K562 (cell line): Measurements from ENCODE around the gene UBE2V1. TPM values are rescaled to one million over a fixed set of nuclear protein-coding genes. Genes with fewer than 3 reads are reported as not detected.

Experiments
- ELF2 ChIP-seq: fragments of 250-450 bp; sonication (Bioruptor Pico); IDR thresholded peaks from 2 replicates; pipeline ENCODE4 v1.5.0; 2021; ENCODE audit warnings: mild to moderate bottlenecking
- GTF2A2 ChIP-seq: IDR thresholded peaks from 2 replicates; pipeline ENCODE4 v1.6.1; 2016; ENCODE audit warnings: mild to moderate bottlenecking, missing genetic modification characterization, missing compliant biosample characterization
- HNRNPH1 ChIP-seq: fragments of 200-400 bp; formaldehyde crosslinking; optimal IDR thresholded peaks from 2 replicates; pipeline ENCODE3; 2017; ENCODE audit warnings: low read depth, mild to moderate bottlenecking, low read length, moderate library complexity
- MCM3 ChIP-seq: fragments of 450-650 bp; IDR thresholded peaks from 2 replicates; pipeline ENCODE4 v1.6.1; 2016
- MNT ChIP-seq, 2 experiments: fragments of 450-650 bp; conservative IDR thresholded peaks; 2 replicates each; pipeline ENCODE4 v1.6.1; 2017; ENCODE audit warnings: mild to moderate bottlenecking in 2 of 2, moderate library complexity in 2 of 2
- MXD1 ChIP-seq: fragments of 250-450 bp; sonication (Bioruptor Pico); IDR thresholded peaks from 2 replicates; pipeline ENCODE4 v1.8.0; 2021; ENCODE audit warnings: borderline replicate concordance, mild to moderate bottlenecking, moderate library complexity; ENCODE audit not compliant: poor library complexity, severe bottlenecking
- NELFE ChIP-seq: IDR thresholded peaks from 2 replicates; pipeline ENCODE4 v1.6.1; 2011; ENCODE audit warnings: mild to moderate bottlenecking; ENCODE audit not compliant: insufficient read depth, insufficient read length
- RUNX1 ChIP-seq: sonication (generic); IDR thresholded peaks from 2 replicates; pipeline ENCODE4 v1.6.1; 2016; ENCODE audit warnings: antibody characterized with exemption, low read depth
- TAF15 ChIP-seq: fragments of 200-400 bp; formaldehyde crosslinking; IDR thresholded peaks from 2 replicates; pipeline ENCODE4 v1.6.1; 2017; ENCODE audit warnings: mild to moderate bottlenecking, low read depth, low read length, moderate library complexity
- U2AF1 ChIP-seq: fragments of 200-400 bp; formaldehyde crosslinking; optimal IDR thresholded peaks from 2 replicates; pipeline ENCODE3; 2017; ENCODE audit warnings: mild to moderate bottlenecking, low read depth, low read length, moderate library complexity
- ZNF3 ChIP-seq: fragments of 250-450 bp; sonication (Bioruptor Pico); IDR thresholded peaks from 2 replicates; pipeline ENCODE4 v1.5.0; 2021; ENCODE audit warnings: mild to moderate bottlenecking, moderate library complexity
- ZNF41 ChIP-seq: fragments of 250-450 bp; sonication (Bioruptor Pico); conservative IDR thresholded peaks from 2 replicates; pipeline ENCODE4 v1.4.0; 2020; ENCODE audit warnings: mild to moderate bottlenecking
- ZNF696 ChIP-seq: fragments of 250-450 bp; sonication (Bioruptor Pico); conservative IDR thresholded peaks from 2 replicates; pipeline ENCODE4 v1.4.0; 2020; ENCODE audit warnings: mild to moderate bottlenecking, moderate library complexity
- ZNF77 ChIP-seq: fragments of 250-450 bp; sonication (Bioruptor Pico); IDR thresholded peaks from 2 replicates; pipeline ENCODE4 v1.5.0; 2020
- ZNF785 ChIP-seq: fragments of 250-450 bp; sonication (Bioruptor Pico); IDR thresholded peaks from 2 replicates; pipeline ENCODE4 v1.4.0; 2020; ENCODE audit warnings: mild to moderate bottlenecking
- polyA plus RNA-seq, 8 experiments: library from polyadenylated mRNA; depleted of rRNA in 4 of 8; stranded (reverse) in 5 of 8; unstranded in 3 of 8; fragments of >200 nt; fragmentation: Nextera tagmentation in 2 of 8; fragmentation: Illumina TruSeq in 1 of 8; extraction: Ambion mirVana in 2 of 8; extraction: Trizol in 1 of 8; gene quantifications; 2 replicates each; pipeline versions ENCODE4 v1.2.1 to v1.2.3, GENCODE V29; 2011 to 2014; ENCODE audit warnings: inconsistent platforms in 1 of 8, missing spikeins in 1 of 8
- total RNA-seq, 7 experiments: library from RNA; depleted of rRNA in 6 of 7; stranded (reverse); fragments of >200 nt in 6 of 7; fragmentation: Illumina TruSeq in 2 of 7; extraction: Trizol in 2 of 7; gene quantifications; 2 replicates each; pipeline versions ENCODE4 v1.2.1 to v1.2.3, GENCODE V29; 2011 to 2021; ENCODE audit warnings: low replicate concordance in 1 of 7
- TF ChIP-seq, protein P1 (sequence below): IDR thresholded peaks from 2 replicates; pipeline ENCODE4 v1.6.1; 2012; ENCODE audit warnings: low read depth, low read length, improper control_type of control experiment, borderline replicate concordance
- TF ChIP-seq, protein P2 (sequence below): fragments of 250-450 bp; sonication (Bioruptor Pico); IDR thresholded peaks from 2 replicates; pipeline ENCODE4 v1.8.0; 2022; ENCODE audit warnings: inconsistent platforms
- TF ChIP-seq, protein P3 (sequence below): fragments of 450-650 bp; formaldehyde crosslinking; IDR thresholded peaks from 2 replicates; pipeline ENCODE4 v1.4.0; 2022; ENCODE audit warnings: missing genetic modification characterization

UBE2V1 gene
- total and polyA plus RNA-seq, 9 of the 15 experiments (the other 6 are each of a cell fraction or from before 2014, with no cell fraction given) = 93.0 to 357 (median 119) TPM

GRCh38 chr20:50115591-50116367 is 2.8 kb upstream of the UBE2V1 start (continued):
- TF ChIP-seq ZNF3 (CRISPR knock-in tag) (no peak), NELFE (no peak), MXD1 (CRISPR knock-in tag) (no peak), ELF2 (CRISPR knock-in tag) (no peak), GTF2A2 (tag) (no peak), TAF15 (no peak), ZNF696 (CRISPR knock-in tag) (no peak), U2AF1 (no peak), ZNF41 (CRISPR knock-in tag) (no peak), MNT (conservative IDR thresholded peaks at IDR 0.05) (peak; percentile 44 to 83; a peak in 3 of 4 replicates), ZNF77 (CRISPR knock-in tag) (no peak), HNRNPH1 (no peak), MCM3 (no peak), ZNF785 (no peak), RUNX1 (no peak)
- TF ChIP-seq, protein P1, sequence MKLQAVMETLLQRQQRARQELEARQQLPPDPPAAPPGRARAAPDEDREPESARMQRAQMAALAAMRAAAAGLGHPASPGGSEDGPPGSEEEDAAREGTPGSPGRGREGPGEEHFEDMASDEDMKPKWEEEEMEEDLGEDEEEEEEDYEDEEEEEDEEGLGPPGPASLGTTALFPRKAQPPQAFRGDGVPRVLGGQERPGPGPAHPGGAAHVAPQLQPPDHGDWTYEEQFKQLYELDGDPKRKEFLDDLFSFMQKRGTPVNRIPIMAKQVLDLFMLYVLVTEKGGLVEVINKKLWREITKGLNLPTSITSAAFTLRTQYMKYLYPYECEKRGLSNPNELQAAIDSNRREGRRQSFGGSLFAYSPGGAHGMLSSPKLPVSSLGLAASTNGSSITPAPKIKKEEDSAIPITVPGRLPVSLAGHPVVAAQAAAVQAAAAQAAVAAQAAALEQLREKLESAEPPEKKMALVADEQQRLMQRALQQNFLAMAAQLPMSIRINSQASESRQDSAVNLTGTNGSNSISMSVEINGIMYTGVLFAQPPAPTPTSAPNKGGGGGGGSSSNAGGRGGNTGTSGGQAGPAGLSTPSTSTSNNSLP = 0 out of 2 replicates have a peak, but pooled peaks have one; percentile 36
- TF ChIP-seq, protein P2, sequence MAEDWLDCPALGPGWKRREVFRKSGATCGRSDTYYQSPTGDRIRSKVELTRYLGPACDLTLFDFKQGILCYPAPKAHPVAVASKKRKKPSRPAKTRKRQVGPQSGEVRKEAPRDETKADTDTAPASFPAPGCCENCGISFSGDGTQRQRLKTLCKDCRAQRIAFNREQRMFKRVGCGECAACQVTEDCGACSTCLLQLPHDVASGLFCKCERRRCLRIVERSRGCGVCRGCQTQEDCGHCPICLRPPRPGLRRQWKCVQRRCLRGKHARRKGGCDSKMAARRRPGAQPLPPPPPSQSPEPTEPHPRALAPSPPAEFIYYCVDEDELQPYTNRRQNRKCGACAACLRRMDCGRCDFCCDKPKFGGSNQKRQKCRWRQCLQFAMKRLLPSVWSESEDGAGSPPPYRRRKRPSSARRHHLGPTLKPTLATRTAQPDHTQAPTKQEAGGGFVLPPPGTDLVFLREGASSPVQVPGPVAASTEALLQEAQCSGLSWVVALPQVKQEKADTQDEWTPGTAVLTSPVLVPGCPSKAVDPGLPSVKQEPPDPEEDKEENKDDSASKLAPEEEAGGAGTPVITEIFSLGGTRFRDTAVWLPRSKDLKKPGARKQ (CRISPR knock-in tag) = no peak
- TF ChIP-seq, protein P3, sequence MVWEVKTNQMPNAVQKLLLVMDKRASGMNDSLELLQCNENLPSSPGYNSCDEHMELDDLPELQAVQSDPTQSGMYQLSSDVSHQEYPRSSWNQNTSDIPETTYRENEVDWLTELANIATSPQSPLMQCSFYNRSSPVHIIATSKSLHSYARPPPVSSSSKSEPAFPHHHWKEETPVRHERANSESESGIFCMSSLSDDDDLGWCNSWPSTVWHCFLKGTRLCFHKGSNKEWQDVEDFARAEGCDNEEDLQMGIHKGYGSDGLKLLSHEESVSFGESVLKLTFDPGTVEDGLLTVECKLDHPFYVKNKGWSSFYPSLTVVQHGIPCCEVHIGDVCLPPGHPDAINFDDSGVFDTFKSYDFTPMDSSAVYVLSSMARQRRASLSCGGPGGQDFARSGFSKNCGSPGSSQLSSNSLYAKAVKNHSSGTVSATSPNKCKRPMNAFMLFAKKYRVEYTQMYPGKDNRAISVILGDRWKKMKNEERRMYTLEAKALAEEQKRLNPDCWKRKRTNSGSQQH (CRISPR knock-in tag) = no peak
